ENCODE measurements around the gene CLHC1. TPM values are rescaled to one million over a fixed set of nuclear protein-coding genes. Genes with fewer than 3 reads are reported as not detected.

The CLHC1 gene
- total and polyA plus RNA-seq, 10 of the 15 experiments (the other 5 are each of a cell fraction or from before 2014, with no cell fraction given) = 2.6 to 6.8 (median 4.7) TPM

DNA sequence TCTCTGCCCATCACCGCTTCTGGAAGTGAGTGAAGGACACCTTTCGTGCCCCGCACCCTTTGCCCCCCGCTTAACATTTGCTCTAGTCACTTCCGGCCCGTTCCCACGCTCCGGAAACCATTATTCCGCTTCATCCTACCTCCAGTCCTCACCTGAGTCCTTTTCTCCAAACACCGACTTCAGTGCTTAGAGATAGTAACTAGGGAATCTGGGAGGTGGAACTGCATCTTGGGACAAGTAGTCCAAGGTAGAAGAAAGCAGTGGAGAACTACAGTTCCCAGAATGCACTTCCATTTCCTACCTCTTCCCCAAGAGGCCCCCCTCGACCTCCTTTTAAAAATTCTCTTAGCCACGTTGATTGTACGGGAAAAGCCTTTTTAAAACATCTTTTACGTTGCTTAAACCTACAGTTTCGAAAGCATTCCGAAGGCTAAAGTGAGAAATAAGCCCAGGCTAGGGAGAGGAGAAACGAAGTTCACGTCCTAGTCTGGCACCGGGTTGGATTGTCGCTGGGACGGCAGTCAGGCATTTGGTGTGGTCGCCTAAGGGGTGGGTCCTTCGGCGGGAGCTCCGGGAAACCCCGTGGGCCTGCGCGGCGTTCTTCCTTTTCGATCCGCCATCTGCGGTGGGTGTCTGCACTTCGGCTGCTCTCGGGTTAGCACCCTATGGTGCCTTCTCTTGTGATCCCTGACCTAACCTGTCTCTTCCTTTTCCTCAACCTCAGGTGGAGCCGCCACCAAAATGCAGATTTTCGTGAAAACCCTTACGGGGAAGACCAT lies at the start of gene CLHC1, which contains the start of gene RPS27A (continued):
- TF ChIP-seq, protein P1, sequence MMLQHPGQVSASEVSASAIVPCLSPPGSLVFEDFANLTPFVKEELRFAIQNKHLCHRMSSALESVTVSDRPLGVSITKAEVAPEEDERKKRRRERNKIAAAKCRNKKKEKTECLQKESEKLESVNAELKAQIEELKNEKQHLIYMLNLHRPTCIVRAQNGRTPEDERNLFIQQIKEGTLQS (IDR thresholded peaks at IDR 0.05; ENCODE audit: borderline replicate concordance, extremely low read depth, low read depth, low read length) = no peak
- no peak for TF ChIP-seq IRF4 (IDR thresholded peaks at IDR 0.05; ENCODE audit: low read depth, low read length)
- peak; percentile 36; the same call in 1 of the 2 replicates for TF ChIP-seq LARP7 (IDR thresholded peaks at IDR 0.05)
- no peak for TF ChIP-seq RBBP5 (conservative IDR thresholded peaks at IDR 0.05)
- TF ChIP-seq EZH2 (IDR thresholded peaks at IDR 0.05; ENCODE audit: borderline replicate concordance, control insufficient read depth, low read depth, low read length) = no peak
- peak; percentile 98 for TF ChIP-seq POLR2A (IDR thresholded peaks at IDR 0.05; ENCODE audit: low read depth, low read length)
- peak; percentile 94 for TF ChIP-seq IKZF1 (conservative IDR thresholded peaks at IDR 0.05)
- TF ChIP-seq, protein P2, sequence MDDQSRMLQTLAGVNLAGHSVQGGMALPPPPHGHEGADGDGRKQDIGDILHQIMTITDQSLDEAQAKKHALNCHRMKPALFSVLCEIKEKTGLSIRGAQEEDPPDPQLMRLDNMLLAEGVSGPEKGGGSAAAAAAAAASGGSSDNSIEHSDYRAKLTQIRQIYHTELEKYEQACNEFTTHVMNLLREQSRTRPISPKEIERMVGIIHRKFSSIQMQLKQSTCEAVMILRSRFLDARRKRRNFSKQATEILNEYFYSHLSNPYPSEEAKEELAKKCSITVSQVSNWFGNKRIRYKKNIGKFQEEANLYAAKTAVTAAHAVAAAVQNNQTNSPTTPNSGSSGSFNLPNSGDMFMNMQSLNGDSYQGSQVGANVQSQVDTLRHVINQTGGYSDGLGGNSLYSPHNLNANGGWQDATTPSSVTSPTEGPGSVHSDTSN (IDR thresholded peaks at IDR 0.05; ENCODE audit: insufficient replicate concordance, low read depth, low read length) = no peak
- no peak; the same call in 1 of the 2 replicates for TF ChIP-seq MTA3 (IDR thresholded peaks at IDR 0.05; ENCODE audit: borderline replicate concordance, low read length)
- TF ChIP-seq, protein P3, sequence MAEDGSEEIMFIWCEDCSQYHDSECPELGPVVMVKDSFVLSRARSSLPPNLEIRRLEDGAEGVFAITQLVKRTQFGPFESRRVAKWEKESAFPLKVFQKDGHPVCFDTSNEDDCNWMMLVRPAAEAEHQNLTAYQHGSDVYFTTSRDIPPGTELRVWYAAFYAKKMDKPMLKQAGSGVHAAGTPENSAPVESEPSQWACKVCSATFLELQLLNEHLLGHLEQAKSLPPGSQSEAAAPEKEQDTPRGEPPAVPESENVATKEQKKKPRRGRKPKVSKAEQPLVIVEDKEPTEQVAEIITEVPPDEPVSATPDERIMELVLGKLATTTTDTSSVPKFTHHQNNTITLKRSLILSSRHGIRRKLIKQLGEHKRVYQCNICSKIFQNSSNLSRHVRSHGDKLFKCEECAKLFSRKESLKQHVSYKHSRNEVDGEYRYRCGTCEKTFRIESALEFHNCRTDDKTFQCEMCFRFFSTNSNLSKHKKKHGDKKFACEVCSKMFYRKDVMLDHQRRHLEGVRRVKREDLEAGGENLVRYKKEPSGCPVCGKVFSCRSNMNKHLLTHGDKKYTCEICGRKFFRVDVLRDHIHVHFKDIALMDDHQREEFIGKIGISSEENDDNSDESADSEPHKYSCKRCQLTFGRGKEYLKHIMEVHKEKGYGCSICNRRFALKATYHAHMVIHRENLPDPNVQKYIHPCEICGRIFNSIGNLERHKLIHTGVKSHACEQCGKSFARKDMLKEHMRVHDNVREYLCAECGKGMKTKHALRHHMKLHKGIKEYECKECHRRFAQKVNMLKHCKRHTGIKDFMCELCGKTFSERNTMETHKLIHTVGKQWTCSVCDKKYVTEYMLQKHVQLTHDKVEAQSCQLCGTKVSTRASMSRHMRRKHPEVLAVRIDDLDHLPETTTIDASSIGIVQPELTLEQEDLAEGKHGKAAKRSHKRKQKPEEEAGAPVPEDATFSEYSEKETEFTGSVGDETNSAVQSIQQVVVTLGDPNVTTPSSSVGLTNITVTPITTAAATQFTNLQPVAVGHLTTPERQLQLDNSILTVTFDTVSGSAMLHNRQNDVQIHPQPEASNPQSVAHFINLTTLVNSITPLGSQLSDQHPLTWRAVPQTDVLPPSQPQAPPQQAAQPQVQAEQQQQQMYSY (CRISPR knock-in tag; IDR thresholded peaks at IDR 0.05) = no peak
- peak; percentile 96 for TF ChIP-seq MYC (IDR thresholded peaks at IDR 0.05; ENCODE audit: insufficient read depth, insufficient read length, insufficient replicate concordance, low read length, severe bottlenecking)
- no peak for TF ChIP-seq ZNF24 (IDR thresholded peaks at IDR 0.05)
- peak; percentile 73 for TF ChIP-seq RELA (IDR thresholded peaks at IDR 0.05; ENCODE audit: borderline replicate concordance, partially characterized antibody)
- peak; percentile 89 for TF ChIP-seq YY1 (IDR thresholded peaks at IDR 0.05; ENCODE audit: low read depth, low read length)
- peak; percentile 62; the same call in 1 of the 2 replicates for TF ChIP-seq CREM (IDR thresholded peaks at IDR 0.05; ENCODE audit: low read depth)
- no peak for TF ChIP-seq ZNF622 (IDR thresholded peaks at IDR 0.05)
- TF ChIP-seq TAF1 (IDR thresholded peaks at IDR 0.05; ENCODE audit: borderline replicate concordance, low read depth, low read length) = peak; percentile 98
- TF ChIP-seq SMAD5 (IDR thresholded peaks at IDR 0.05; ENCODE audit: low read depth) = peak; percentile 87
- TF ChIP-seq, protein P4, sequence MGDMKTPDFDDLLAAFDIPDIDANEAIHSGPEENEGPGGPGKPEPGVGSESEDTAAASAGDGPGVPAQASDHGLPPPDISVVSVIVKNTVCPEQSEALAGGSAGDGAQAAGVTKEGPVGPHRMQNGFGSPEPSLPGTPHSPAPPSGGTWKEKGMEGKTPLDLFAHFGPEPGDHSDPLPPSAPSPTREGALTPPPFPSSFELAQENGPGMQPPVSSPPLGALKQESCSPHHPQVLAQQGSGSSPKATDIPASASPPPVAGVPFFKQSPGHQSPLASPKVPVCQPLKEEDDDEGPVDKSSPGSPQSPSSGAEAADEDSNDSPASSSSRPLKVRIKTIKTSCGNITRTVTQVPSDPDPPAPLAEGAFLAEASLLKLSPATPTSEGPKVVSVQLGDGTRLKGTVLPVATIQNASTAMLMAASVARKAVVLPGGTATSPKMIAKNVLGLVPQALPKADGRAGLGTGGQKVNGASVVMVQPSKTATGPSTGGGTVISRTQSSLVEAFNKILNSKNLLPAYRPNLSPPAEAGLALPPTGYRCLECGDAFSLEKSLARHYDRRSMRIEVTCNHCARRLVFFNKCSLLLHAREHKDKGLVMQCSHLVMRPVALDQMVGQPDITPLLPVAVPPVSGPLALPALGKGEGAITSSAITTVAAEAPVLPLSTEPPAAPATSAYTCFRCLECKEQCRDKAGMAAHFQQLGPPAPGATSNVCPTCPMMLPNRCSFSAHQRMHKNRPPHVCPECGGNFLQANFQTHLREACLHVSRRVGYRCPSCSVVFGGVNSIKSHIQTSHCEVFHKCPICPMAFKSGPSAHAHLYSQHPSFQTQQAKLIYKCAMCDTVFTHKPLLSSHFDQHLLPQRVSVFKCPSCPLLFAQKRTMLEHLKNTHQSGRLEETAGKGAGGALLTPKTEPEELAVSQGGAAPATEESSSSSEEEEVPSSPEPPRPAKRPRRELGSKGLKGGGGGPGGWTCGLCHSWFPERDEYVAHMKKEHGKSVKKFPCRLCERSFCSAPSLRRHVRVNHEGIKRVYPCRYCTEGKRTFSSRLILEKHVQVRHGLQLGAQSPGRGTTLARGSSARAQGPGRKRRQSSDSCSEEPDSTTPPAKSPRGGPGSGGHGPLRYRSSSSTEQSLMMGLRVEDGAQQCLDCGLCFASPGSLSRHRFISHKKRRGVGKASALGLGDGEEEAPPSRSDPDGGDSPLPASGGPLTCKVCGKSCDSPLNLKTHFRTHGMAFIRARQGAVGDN (IDR thresholded peaks at IDR 0.05) = peak; percentile 70
